K562 (cell line): ENCODE data around the gene FCHSD1. TPM values are rescaled to one million over a fixed set of nuclear protein-coding genes. Genes with fewer than 3 reads are reported as not detected.

Experiments used
- ATAC-seq: fragments of 200-7000 bp; cut with Tn5 transposase; 3 replicates; pipeline ENCODE4 v1.9.1; 2020; ENCODE audit warnings: moderate library complexity
- BruUV-seq: library from RNA; stranded (reverse); fragments of 400-500 nt; replicated peaks from 2 replicates; lab custom pipeline; 2021; lab: Mats Ljungman, UMichigan
- CTCF ChIA-PET: fragments of 300-600 bp; formaldehyde crosslinking; extraction: SDS; loops from one replicate; lab custom pipeline; 2021; ENCODE audit warnings: low intra/inter-chr PET ratio; lab: Yijun Ruan, JAX
- POLR2A ChIA-PET: fragments of 300-600, 350-650 bp; sonication (Branson Sonifier 250); formaldehyde crosslinking; extraction: SDS; loops from one replicate; lab custom pipeline; 2021; ENCODE audit warnings: antibody characterized with exemption, inconsistent platforms; lab: Yijun Ruan, JAX
- DNase-seq, 4 experiments: peaks; one replicate each; pipeline versions ENCODE4 v3.0.0 to v3.0.0-alpha.2; 2011 to 2018; ENCODE audit warnings: low spot score in 3 of 4, mixed read lengths in 3 of 4; ENCODE audit errors: extremely low read depth in 1 of 4
- FAIRE-seq: peaks from 2 replicates; lab custom pipeline; 2011; peaks lifted over from hg19 to GRCh38; lab: Jason Lieb, UNC
- H2AFZ ChIP-seq: 2 replicates; pipeline ENCODE4 v1.6.0; 2011; ENCODE audit warnings: low read depth, low read length, control low read depth, inconsistent platforms
- H3K27ac ChIP-seq: fragments of 200-600 bp; 3 replicates; pipeline ENCODE4 v1.8.0; 2011; ENCODE audit warnings: low read depth, mild to moderate bottlenecking, control low read depth, inconsistent platforms, low read length, moderate library complexity, mixed read lengths; ENCODE audit errors: extremely low read depth
- H3K27me3 ChIP-seq, 2 experiments: fragments of 300-600 bp in 1 of 2; 2 replicates in 1 of 2; 3 replicates in 1 of 2; pipeline versions ENCODE4 v1.6.0 to v1.8.0; 2011; ENCODE audit warnings: inconsistent platforms in 2 of 2, low read length in 2 of 2, mild to moderate bottlenecking in 1 of 2, mixed read lengths in 1 of 2, moderate library complexity in 1 of 2; ENCODE audit not compliant: control insufficient read depth in 2 of 2, insufficient read depth in 2 of 2
- H3K36me3 ChIP-seq: fragments of 300-600 bp; 3 replicates; pipeline ENCODE4 v1.8.0; 2011; ENCODE audit warnings: mild to moderate bottlenecking, low read length, inconsistent platforms; ENCODE audit not compliant: control insufficient read depth, insufficient read depth
- H3K4me1 ChIP-seq, 2 experiments: fragments of 200-600 bp in 1 of 2; replicated peaks in 1 of 2; 2 replicates in 1 of 2; 3 replicates in 1 of 2; pipeline versions ENCODE4 v1.5.1 to v1.8.0; 2011; ENCODE audit warnings: inconsistent platforms in 2 of 2, low read length in 2 of 2, mild to moderate bottlenecking in 1 of 2, mixed read lengths in 1 of 2, moderate library complexity in 1 of 2; ENCODE audit not compliant: control insufficient read depth in 2 of 2, insufficient read depth in 2 of 2
- H3K4me2 ChIP-seq: 2 replicates; pipeline ENCODE4 v1.6.1; 2011; ENCODE audit warnings: low read length, control low read depth, inconsistent platforms, mixed read lengths; ENCODE audit not compliant: insufficient read depth
- H3K4me3 ChIP-seq: fragments of 200-600 bp; sonication (generic), shearing (Covaris generic); 2 replicates; pipeline ENCODE4 v1.5.1; 2016; ENCODE audit warnings: control low read depth, inconsistent platforms
- H3K79me2 ChIP-seq: fragments of 200-600 bp; 3 replicates; pipeline ENCODE4 v1.8.0; 2011; ENCODE audit warnings: low read length, inconsistent platforms; ENCODE audit not compliant: control insufficient read depth, insufficient read depth
- H3K9ac ChIP-seq, 2 experiments: 2 replicates each; pipeline versions ENCODE4 v1.6.0 to v1.6.1; 2011; ENCODE audit warnings: low read depth in 2 of 2, low read length in 2 of 2, control low read depth in 1 of 2, inconsistent platforms in 1 of 2, mild to moderate bottlenecking in 1 of 2, mixed read lengths in 1 of 2; ENCODE audit not compliant: insufficient read depth in 1 of 2
- H3K9me1 ChIP-seq: one replicate; pipeline ENCODE4 v1.6.0; 2011; ENCODE audit warnings: inconsistent platforms, mild to moderate bottlenecking, low read length, moderate library complexity; ENCODE audit not compliant: control insufficient read depth, insufficient read depth
- H3K9me3 ChIP-seq: replicated peaks from 2 replicates; pipeline ENCODE4 v1.5.1; 2011; ENCODE audit warnings: low read depth, low read length, inconsistent platforms; ENCODE audit not compliant: control insufficient read depth, insufficient read depth
- H4K20me1 ChIP-seq: replicated peaks from 2 replicates; pipeline ENCODE4 v1.6.1; 2011; ENCODE audit warnings: low read length, inconsistent platforms, mixed read lengths; ENCODE audit not compliant: control insufficient read depth, insufficient read depth
- ARID1B ChIP-seq: fragments of 450-650 bp; IDR thresholded peaks from 2 replicates; pipeline ENCODE4 v1.6.1; 2016; ENCODE audit warnings: antibody characterized with exemption, mild to moderate bottlenecking, inconsistent platforms
- CBFA2T3 ChIP-seq: fragments of 450-650 bp; IDR thresholded peaks from 2 replicates; pipeline ENCODE4 v1.6.1; 2017
- CREB1 ChIP-seq, 2 experiments: sonication (generic) in 1 of 2; formaldehyde crosslinking in 1 of 2; IDR thresholded peaks; 2 replicates each; pipeline versions ENCODE4 v1.6.1 to v1.8.0; 2012 to 2022; ENCODE audit warnings: inconsistent platforms in 1 of 2, mild to moderate bottlenecking in 1 of 2, missing genetic modification reagents in 1 of 2, moderate library complexity in 1 of 2
- CXXC5 ChIP-seq: fragments of 250-450 bp; sonication (Bioruptor Pico); IDR thresholded peaks from 2 replicates; pipeline ENCODE4 v1.8.0; 2022; ENCODE audit warnings: inconsistent platforms, mild to moderate bottlenecking, moderate library complexity
- DIDO1 ChIP-seq: fragments of 450-650 bp; IDR thresholded peaks from 2 replicates; pipeline ENCODE4 v1.6.1; 2016; ENCODE audit warnings: low read depth, missing biosample characterization, missing genetic modification characterization
- EGR1 ChIP-seq: fragments of 450-650 bp; conservative IDR thresholded peaks from 2 replicates; pipeline ENCODE4 v1.6.1; 2017; ENCODE audit warnings: mild to moderate bottlenecking
- FOSL1 ChIP-seq: fragments of 200-800 bp; sonication (Bioruptor generic); conservative IDR thresholded peaks from 2 replicates; pipeline ENCODE4 v1.6.1; 2016; ENCODE audit warnings: missing genetic modification characterization, missing compliant biosample characterization
- FOXM1 ChIP-seq, 2 experiments: fragments of 450-650 bp in 1 of 2; sonication (generic) in 1 of 2; formaldehyde crosslinking in 1 of 2; IDR thresholded peaks; 2 replicates each; pipeline versions ENCODE4 v1.6.1 to v1.9.0; 2017 to 2022; ENCODE audit warnings: low read depth in 2 of 2, mild to moderate bottlenecking in 2 of 2, missing genetic modification reagents in 1 of 2, moderate library complexity in 1 of 2
- GATAD2A ChIP-seq: fragments of 450-650 bp; IDR thresholded peaks from 2 replicates; pipeline ENCODE4 v1.6.1; 2017
- MEF2A ChIP-seq: IDR thresholded peaks from 2 replicates; pipeline ENCODE4 v1.6.1; 2011; ENCODE audit warnings: low read depth, mild to moderate bottlenecking, low read length, moderate library complexity; ENCODE audit not compliant: control insufficient read depth
- NCOA1 ChIP-seq: fragments of 450-650 bp; IDR thresholded peaks from 2 replicates; pipeline ENCODE4 v1.6.1; 2016; ENCODE audit warnings: low read depth
- NCOR1 ChIP-seq: fragments of 450-650 bp; IDR thresholded peaks from 2 replicates; pipeline ENCODE4 v1.6.1; 2016; ENCODE audit warnings: mild to moderate bottlenecking, moderate library complexity
- PHF21A ChIP-seq: fragments of 450-650 bp; IDR thresholded peaks from 2 replicates; pipeline ENCODE4 v1.6.1; 2017; ENCODE audit warnings: low read depth, borderline replicate concordance
- PML ChIP-seq: IDR thresholded peaks from 2 replicates; pipeline ENCODE4 v1.6.1; 2012; ENCODE audit warnings: low read length, inconsistent platforms
- SFPQ ChIP-seq: fragments of 200-400 bp; formaldehyde crosslinking; IDR thresholded peaks from 2 replicates; pipeline ENCODE4 v1.6.1; 2017; ENCODE audit warnings: mild to moderate bottlenecking, low read depth, low read length, moderate library complexity
- SMARCE1 ChIP-seq: fragments of 450-650 bp; IDR thresholded peaks from 2 replicates; pipeline ENCODE4 v1.7.1; 2016; ENCODE audit warnings: mild to moderate bottlenecking
- SP1 ChIP-seq: sonication (generic); formaldehyde crosslinking; IDR thresholded peaks from 2 replicates; pipeline ENCODE4 v1.8.1; 2022; ENCODE audit warnings: mild to moderate bottlenecking, missing genetic modification reagents
- STAT5A ChIP-seq: IDR thresholded peaks from 2 replicates; pipeline ENCODE4 v1.6.1; 2012; ENCODE audit warnings: low read length, inconsistent platforms, borderline replicate concordance
- TARDBP ChIP-seq: fragments of 450-650 bp; IDR thresholded peaks from 2 replicates; pipeline ENCODE4 v1.6.1; 2016
- TCF3 ChIP-seq: sonication (generic); formaldehyde crosslinking; IDR thresholded peaks from 2 replicates; pipeline ENCODE4 v1.4.0; 2020; ENCODE audit warnings: mild to moderate bottlenecking, missing genetic modification reagents
- TEAD4 ChIP-seq, 2 experiments: sonication (generic) in 1 of 2; formaldehyde crosslinking in 1 of 2; IDR thresholded peaks; 2 replicates each; pipeline versions ENCODE4 v1.6.1 to v1.8.0; 2012 to 2022; ENCODE audit warnings: borderline replicate concordance in 1 of 2, inconsistent platforms in 1 of 2, low read length in 1 of 2, mild to moderate bottlenecking in 1 of 2, missing genetic modification reagents in 1 of 2
- ZNF282 ChIP-seq: sonication (generic); formaldehyde crosslinking; IDR thresholded peaks from 2 replicates; pipeline ENCODE4 v1.8.1; 2023; ENCODE audit warnings: missing genetic modification reagents
- ZNF445 ChIP-seq: fragments of 250-450 bp; sonication (Bioruptor Pico); IDR thresholded peaks from 2 replicates; pipeline ENCODE4 v1.4.0; 2020; ENCODE audit warnings: low read depth, mild to moderate bottlenecking, moderate library complexity
- ZNF507 ChIP-seq: conservative IDR thresholded peaks from 2 replicates; pipeline ENCODE4 v1.6.1; 2017; ENCODE audit warnings: missing genetic modification characterization, missing compliant biosample characterization
- WGBS: fragments of 100-300 bp; shearing (Covaris generic); methylation state at CpG from one replicate; pipeline ENCODE4 v1.1.6; 2016; ENCODE audit warnings: low coverage, mixed read lengths; ENCODE audit not compliant: insufficient coverage; ENCODE audit errors: missing lambda C conversion rate; 5-methylcytosine and 5-hydroxymethylcytosine counted together
- in situ Hi-C: fragments of 300-500 bp; cut with MboI; formaldehyde crosslinking; loops from 4 replicates; pipeline ENCODE4 v1.15.0; 2018; ENCODE audit warnings: inconsistent platforms, mixed read lengths
- intact Hi-C: fragments of 100-400 bp; cut with micrococcal nuclease; formaldehyde crosslinking; loops from 2 replicates; pipeline ENCODE4 v1.14.2; 2022
- polyA plus RNA-seq, 8 experiments: library from polyadenylated mRNA; depleted of rRNA in 4 of 8; stranded (reverse) in 5 of 8; unstranded in 3 of 8; fragments of >200 nt; fragmentation: Nextera tagmentation in 2 of 8; fragmentation: Illumina TruSeq in 1 of 8; extraction: Ambion mirVana in 2 of 8; extraction: Trizol in 1 of 8; gene quantifications; 2 replicates each; pipeline versions ENCODE4 v1.2.1 to v1.2.3, GENCODE V29; 2011 to 2014; ENCODE audit warnings: inconsistent platforms in 1 of 8, missing spikeins in 1 of 8
- total RNA-seq, 7 experiments: library from RNA; depleted of rRNA in 6 of 7; stranded (reverse); fragments of >200 nt in 6 of 7; fragmentation: Illumina TruSeq in 2 of 7; extraction: Trizol in 2 of 7; gene quantifications; 2 replicates each; pipeline versions ENCODE4 v1.2.1 to v1.2.3, GENCODE V29; 2011 to 2021; ENCODE audit warnings: low replicate concordance in 1 of 7

The FCHSD1 gene
- total and polyA plus RNA-seq, 9 of the 15 experiments (the other 6 are each of a cell fraction or from before 2014, with no cell fraction given): 0.35 to 37.5 (median 13.6) TPM

- Histone ChIP-seq H3K4me1 (peaks cover 3 to 8% of the 10 kb centered on the region in 2 experiments; a peak in 3 of 5 replicates), H3K9me1 (no peaks in the 10 kb centered on the region), H3K27ac (peak overlapping the region; percentile 89), H2AFZ (no peak overlapping the region), H4K20me1 (no peaks in the 10 kb centered on the region), H3K79me2 (peaks cover 66% of the 10 kb centered on the region), H3K4me2 (peak overlapping the region; percentile 90), H3K9ac (peak overlapping the region in 1 of 2 experiments; percentile 86; a peak in 2 of 4 replicates), H3K4me3 (peak overlapping the region; percentile 97), H3K9me3 (no peaks in the 10 kb centered on the region), H3K36me3 (peaks cover 67% of the 10 kb centered on the region), H3K27me3 (no peaks in the 10 kb centered on the region)
- no TSS peak for BruUV-seq
- POLR2A ChIA-PET: interaction anchor here (0.9 to 3.6 kb wide), 7 partner anchors 9 to 104 kb away, joined by 3 to 25 read pairs (median 8); partner anchors contain the start of gene RELL2
- intact Hi-C loops (loop anchor here (10.0 kb wide), 1 partner anchor 1502 kb away; the partner anchor contains the start of gene PURA), in situ Hi-C loops (no loop called here)
- DNase-seq: peak; percentile 55 to 76 (median 61)
- FAIRE-seq: no peak
- CTCF ChIA-PET: interaction anchor here (0.6 kb wide), 1 partner anchor 25 kb away, joined by 4 read pairs; no protein-coding TSS in a partner anchor
- ATAC-seq: no peak
- WGBS: 0% methylated on average over 2 of the region's 2 CpGs
- no peak for TF ChIP-seq ZNF445 (CRISPR knock-in tag)
- 0 out of 2 replicates have a peak, but pooled peaks have one; percentile 49 for TF ChIP-seq PHF21A
- TF ChIP-seq DIDO1 (tag): no peak
- peak; percentile 86 for TF ChIP-seq TEAD4 (IDR thresholded peaks at IDR 0.05; ENCODE audit: low read length)
- TF ChIP-seq TEAD4 (CRISPR knock-in tag; IDR thresholded peaks at IDR 0.05; ENCODE audit: borderline replicate concordance): no peak
- no peak for TF ChIP-seq CXXC5 (CRISPR knock-in tag)
- TF ChIP-seq TCF3 (CRISPR knock-in tag): peak; percentile 70
- peak; percentile 90 for TF ChIP-seq ARID1B
- TF ChIP-seq STAT5A: peak; percentile 39; the same call in 1 of the 2 replicates
- TF ChIP-seq TARDBP: no peak
- peak; percentile 92 for TF ChIP-seq CBFA2T3
- TF ChIP-seq ZNF507 (tag): no peak
- TF ChIP-seq NCOA1: peak; percentile 22; the same call in 1 of the 2 replicates
- peak; percentile 79 for TF ChIP-seq FOSL1 (tag)
- TF ChIP-seq NCOR1: peak; percentile 83
- TF ChIP-seq PML: peak; percentile 77
- TF ChIP-seq GATAD2A: no peak
- peak; percentile 65; the same call in 1 of the 2 replicates for TF ChIP-seq SMARCE1
- no peak for TF ChIP-seq ZNF282 (CRISPR knock-in tag)
- 0 out of 2 replicates have a peak, but pooled peaks have one; percentile 15 for TF ChIP-seq SP1
- 0 out of 2 replicates have a peak, but pooled peaks have one; percentile 28 for TF ChIP-seq MEF2A
- TF ChIP-seq FOXM1 (IDR thresholded peaks at IDR 0.05; ENCODE audit: low read depth): peak; percentile 68
- no peak for TF ChIP-seq FOXM1 (CRISPR knock-in tag; IDR thresholded peaks at IDR 0.05; ENCODE audit: low read depth)
- TF ChIP-seq CREB1 (IDR thresholded peaks at IDR 0.05): peak; percentile 13; the same call in 1 of the 2 replicates
- no peak for TF ChIP-seq CREB1 (CRISPR knock-in tag; IDR thresholded peaks at IDR 0.05)
- peak; percentile 77 for TF ChIP-seq EGR1
- no peak for TF ChIP-seq SFPQ
Observed at GRCh38 chr5:141617128-141617527, 34.1 kb downstream of the FCHSD1 start.
